GM21825 (cell line): ENCODE data around the gene AKNA.
"Not testable (repeated sequence)": the region's sequence is repeated elsewhere in the genome, so short reads cannot be mapped to it uniquely, and the experiment has no call there.

ENCODE experiments used
- ATAC-seq: cut with Tn5 transposase; IDR thresholded peaks from one replicate; pipeline ENCODE4 v1.9.1; 2021; ENCODE audit warnings: mild to moderate bottlenecking, moderate library complexity; ENCODE audit not compliant: unreplicated experiment

The AKNA gene

GRCh38 chr9:114324492-114324891, 63.3 kb downstream of the AKNA start:
- ATAC-seq: no peak

DNA sequence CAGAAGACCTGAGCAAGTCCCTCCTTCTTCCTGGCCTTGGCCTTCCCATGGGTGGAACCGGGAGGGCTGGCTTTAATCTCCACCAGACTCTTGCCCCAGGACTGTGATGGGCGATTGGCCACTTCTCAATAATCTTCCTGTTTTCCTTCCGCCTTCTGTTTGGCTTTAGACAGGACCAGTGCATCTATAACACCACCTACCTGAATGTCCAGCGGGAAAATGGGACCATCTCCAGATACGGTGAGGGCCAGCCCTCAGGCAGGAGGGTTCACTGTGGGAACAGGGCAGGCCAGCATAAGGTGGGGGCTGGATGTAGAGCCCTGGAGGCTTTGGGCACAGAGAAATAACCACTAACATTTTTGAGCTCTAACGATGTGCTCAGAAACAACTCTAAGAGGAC, 63.9 kb downstream of the AKNA start:
- not testable (repeated sequence) for ATAC-seq

DNA sequence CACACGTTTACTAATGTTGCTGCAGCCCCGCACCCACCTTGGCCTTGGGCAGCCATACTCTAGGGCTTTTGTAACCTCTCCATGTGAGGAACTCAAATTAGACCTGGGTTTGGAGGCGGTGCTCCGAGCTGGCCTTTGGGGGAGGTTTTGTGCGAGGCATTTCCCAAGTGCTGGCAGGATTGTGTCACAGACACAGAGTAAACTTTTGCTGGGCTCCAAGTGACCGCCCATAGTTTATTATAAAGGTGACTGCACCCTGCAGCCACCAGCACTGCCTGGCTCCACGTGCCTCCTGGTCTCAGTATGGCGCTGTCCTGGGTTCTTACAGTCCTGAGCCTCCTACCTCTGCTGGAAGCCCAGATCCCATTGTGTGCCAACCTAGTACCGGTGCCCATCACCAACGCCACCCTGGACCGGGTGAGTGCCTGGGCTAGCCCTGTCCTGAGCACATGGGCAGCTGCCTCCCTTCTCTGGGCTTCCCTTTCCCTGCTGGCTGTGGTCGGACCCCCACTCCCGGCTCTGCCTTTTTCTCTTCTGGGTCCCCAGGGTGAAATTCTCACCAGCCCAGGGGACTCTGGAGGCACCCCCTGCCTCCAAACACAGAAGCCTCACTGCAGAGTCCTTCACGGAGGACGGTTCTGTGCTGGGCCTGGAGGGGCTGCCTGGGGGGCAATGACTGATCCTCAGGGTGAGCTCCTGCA, 64.8 kb downstream of the AKNA start, which contains the start of gene ORM1:
Gene ORM1, plus strand, starts transcription at position 268 of the 701 bp plus-strand sequence. Its CDS starts 36 bp downstream, at position 304.
- not testable (repeated sequence) for ATAC-seq

DNA sequence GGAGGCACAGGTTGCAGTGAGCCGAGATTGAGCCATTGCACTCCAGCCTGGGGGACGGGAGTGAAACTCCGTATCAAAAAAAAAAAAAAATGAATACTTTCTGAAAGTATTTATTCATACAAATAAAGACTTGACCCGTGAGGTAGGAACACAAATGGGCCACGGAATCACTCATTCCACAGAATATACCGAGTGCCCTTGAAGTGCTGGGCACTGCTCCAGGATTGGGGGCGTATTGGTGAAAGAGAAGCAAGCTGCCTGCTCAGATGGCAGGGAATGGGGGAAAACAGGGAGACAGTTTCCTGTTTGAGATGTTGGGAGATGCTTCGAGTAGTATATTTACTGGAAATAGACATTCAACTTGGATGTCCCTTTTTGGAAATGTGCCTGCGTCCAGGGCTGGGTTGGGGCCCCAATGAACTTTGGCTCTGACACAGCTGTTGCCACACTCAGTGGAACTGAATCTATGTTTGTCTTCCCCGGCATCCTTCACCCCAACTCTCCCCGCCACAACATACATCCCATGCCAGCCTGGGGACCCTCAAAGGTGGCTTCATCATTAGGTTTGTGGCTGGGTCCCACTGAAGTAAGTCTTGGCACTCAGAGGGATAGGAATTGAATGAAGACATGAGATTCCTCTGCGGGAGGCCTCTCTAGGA, 65.5 kb downstream of the AKNA start:
- not testable (repeated sequence) for ATAC-seq

- ATAC-seq: no peak
Observed at GRCh38 chr9:114321759-114322158, 66.0 kb downstream of the AKNA start.

DNA sequence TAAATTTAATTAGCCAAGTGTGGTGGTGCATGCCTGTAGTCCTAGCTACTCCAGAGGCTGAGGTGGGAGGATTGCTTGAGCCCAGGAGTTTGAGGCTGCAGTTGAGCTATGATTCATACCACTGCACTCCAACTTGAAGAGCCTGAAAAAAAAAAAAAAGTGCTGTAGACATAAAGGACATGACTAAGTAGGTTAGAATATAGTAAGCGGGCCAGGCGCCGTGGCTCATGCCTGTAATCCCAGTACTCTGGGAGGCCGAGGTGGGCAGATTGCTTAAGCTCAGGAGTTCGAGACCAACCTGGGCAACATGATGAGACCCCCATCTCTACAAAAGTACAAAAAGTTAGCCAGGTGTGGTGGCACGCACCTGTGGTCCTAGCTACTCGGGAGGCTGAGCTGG, 67.1 kb downstream of the AKNA start:
- ATAC-seq: not testable (repeated sequence)

DNA sequence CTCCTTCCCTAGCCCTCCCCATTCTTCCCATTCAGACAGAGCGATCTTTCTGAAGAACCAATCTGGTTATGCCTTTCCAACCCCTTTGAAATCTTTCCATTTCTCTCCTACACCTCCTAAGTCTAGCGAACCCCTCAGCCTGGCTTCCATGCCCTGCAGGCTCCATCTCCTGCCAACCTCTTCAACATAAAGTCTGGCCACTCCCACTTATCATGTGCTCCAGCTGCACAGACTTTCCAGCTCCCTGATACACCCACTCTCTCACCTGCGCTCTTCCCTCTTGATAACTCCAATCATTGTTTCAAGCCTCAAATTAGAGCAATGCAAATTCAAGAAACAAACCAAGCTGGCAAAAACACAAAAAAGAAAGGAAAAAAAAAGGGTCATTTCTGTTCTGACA, 68.6 kb downstream of the AKNA start:
- no peak for ATAC-seq

- no peak for ATAC-seq
Observed at GRCh38 chr9:114318416-114318815, 69.4 kb downstream of the AKNA start.

- ATAC-seq: no peak
Observed at GRCh38 chr9:114317665-114318357, 70.0 kb downstream of the AKNA start.

DNA sequence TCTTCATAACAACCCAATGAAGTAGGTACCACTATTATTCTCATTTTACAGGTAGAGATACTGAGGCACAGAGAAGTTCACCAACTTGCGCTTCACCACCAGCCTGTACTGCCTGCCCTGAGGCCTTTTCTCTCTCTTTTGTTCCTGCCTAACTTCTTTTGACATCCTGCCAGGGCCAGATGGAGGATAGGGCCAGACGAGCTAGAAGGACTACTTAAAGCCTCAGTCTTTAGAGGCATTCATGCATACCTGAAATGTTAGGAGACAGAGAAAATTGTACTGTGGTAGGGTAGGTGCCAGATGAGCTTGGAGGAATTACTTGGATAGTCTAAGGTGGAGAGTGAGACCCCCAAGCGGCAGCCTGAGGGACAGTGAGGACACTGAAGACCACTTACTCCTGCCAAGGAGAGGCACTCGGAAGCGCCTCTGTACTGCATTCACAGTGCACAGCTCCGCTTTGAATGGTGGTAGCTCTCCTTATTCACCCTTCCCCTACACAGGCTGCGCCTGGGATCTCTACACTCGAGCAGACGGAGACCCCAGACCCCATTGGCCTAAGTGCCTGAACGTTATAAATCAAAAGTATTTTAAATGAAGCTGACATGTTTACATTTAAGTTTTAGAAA, 71.1 kb downstream of the AKNA start:
- no peak for ATAC-seq

GRCh38 chr9:114315723-114316363, 71.9 kb downstream of the AKNA start:
- ATAC-seq: no peak

DNA sequence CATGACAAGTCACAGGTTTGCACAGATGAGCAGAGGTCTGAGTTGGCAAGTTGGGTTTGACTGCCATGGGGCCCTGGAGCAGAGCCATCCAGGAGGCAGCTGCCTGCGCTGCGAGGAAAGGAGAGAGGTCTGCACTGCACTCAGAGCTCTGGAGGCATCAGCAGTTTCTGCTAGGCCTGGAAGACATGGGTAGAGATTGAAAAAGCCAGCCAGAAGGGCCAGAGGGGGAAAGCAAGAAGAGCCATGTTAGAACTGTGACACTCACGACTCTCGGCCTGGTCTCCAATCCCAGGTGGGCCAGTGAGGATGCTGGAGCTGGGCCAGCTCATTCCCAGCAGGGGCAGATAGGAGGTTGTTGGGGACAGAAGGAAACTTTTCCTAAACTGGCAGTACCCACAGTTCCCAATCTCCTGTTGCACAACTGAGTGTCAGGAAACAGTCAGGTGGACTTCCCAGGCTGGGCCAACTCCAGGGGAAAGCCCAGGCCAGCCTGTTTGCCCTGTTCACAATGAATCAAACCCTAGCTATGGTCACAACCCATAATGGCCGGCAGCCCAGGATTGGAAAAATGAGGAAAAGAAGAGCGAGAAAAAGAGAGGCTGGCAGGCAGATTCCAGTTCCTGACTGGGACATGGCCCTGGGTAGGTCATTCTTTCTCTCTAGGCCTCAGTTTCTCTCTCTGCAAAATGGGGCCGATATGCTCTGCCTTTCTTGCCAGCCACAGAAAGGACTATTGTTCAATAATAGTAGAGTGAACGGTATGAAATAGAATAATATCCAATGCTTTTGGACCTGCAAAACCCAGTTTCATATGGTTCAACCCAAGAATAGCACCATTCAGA, 72.7 kb downstream of the AKNA start:
- no peak for ATAC-seq

DNA sequence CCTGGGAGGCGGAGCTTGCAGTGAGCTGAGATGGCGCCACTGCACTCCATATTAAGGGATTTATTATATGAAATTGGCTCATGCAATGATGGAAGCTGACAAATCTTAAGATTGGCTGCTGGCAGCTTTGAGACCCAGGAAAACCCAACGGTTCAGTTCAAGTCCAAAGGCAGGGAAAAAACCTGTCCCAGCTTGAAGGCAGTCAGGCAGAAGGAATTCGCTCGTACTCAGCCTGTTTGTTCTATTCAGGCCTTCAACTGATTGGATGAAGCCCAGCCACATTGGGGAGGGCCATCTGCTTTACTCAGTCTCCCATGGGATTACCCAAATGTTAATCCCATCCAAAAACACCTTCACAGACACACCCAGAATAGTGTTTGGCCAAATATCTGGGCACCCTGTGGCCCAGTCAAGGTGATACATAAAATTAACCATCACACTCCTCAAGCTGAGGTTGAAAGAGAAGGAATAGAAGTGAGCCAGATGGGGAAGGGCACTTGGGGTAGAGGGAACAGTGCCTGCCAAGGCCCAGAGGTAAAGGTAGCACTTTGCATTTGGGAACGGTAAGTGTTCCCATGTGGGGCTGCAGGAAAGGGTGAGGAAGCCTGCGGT, 73.4 kb downstream of the AKNA start:
- ATAC-seq: no peak

- ATAC-seq: no peak
Observed at GRCh38 chr9:114313186-114313585, 74.6 kb downstream of the AKNA start.

GRCh38 chr9:114312513-114312875, 75.3 kb downstream of the AKNA start:
- no peak for ATAC-seq

DNA sequence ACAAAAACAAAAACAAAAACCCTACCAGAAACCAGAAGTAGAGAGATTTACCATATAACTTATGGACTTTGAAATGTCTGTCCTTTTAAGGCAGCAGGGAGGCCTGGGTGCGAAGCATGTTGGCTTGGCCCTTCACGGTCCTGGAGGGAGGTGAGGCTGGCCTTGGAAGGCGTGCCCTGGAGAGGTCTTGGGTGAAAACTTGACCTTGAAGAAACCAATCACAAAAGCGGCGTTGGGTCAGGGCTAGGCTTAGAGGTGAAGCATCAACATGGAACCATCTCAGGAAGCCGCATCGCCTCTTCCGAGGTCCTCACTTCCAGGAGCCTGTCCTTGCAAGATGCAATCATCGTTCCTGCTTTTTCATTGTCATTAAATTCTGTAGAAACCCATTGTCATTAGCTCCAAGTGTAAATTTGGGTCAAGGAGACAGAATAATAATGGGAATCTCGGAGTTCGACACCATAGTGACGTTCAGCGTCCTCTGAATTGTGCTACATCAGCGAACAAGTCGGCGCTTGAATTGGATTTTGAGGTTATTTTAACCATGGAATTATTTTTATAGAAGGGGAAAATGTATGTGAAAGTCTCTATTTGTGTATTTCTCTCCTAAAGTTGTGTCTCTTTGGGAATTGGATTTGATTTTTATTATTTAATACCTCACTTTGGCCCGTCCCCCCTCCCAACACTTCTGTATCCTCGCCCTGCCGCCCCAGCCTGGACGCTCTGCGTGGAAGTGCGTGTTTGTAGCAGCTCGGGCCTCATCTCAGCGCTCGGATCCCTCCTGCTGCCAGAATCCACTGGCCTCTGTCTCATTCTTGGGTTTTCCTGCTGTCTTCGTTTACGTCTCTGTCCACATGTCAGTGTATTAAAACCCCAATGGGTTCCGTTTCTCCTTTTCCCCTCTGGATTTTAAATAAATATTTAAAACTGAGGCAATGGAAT, 75.9 kb downstream of the AKNA start:
- ATAC-seq: no peak

- ATAC-seq: no peak
Observed at GRCh38 chr9:114310471-114311450, 77.0 kb downstream of the AKNA start.
